Jurkat, Clone E6-1 (cell line): ENCODE results near the gene SELP.

Experiments used
- DNase-seq: peaks from one replicate; pipeline ENCODE4 v3.0.0-alpha.2; 2011; ENCODE audit warnings: low read depth, low spot score
- H3K4me3 ChIP-seq: 2 replicates; pipeline ENCODE4 v1.5.1; 2011; ENCODE audit warnings: mild to moderate bottlenecking, low read length, control low read depth, moderate library complexity

Gene SELP

GRCh38 chr1:169585181-169585580, 44.7 kb downstream of the SELP start:
- H3K4me3 ChIP-seq, result no peak overlapping the region
- DNase-seq, result no peak

GRCh38 chr1:169584483-169585144, 45.3 kb downstream of the SELP start:
- no peak for DNase-seq
- no peak overlapping the region for H3K4me3 ChIP-seq

DNA sequence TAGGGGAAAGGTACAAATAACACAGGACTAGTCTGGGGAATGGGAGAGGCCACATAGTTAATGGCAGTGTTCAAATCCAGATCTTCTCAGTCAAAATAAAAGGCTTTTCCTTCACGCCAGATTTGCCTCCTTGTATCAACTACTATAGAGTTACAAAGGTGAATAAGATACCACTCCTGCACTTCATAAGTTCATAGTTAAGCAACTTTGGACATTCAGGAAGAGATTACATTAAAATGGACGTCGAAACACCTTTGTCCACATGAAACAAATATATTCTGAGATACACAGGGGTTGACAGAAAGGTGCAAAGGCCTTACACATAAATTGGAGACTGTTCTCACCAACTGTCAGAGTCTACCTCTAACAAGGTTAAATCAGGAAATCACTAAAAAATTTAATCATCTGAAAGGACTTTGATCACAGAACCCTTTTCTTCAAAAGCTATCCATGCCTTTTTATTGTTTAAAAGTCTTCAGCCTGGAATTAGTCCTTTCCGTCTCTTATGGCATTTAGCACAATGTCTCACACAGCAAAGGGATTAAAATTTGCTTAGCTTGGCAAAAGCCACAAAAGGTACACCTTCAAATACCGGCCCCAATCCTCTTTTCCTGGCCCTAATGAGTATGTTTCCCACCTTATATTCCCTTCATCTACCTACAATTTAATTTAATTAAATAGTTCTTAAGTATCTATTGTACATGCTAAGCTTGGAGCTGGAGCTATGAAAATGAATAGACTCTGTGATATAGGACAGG, 51.8 kb downstream of the SELP start:
- no peak overlapping the region for H3K4me3 ChIP-seq
- no peak for DNase-seq

GRCh38 chr1:169576935-169577331, 53.0 kb downstream of the SELP start:
- H3K4me3 ChIP-seq, result no peak overlapping the region
- no peak for DNase-seq

DNA sequence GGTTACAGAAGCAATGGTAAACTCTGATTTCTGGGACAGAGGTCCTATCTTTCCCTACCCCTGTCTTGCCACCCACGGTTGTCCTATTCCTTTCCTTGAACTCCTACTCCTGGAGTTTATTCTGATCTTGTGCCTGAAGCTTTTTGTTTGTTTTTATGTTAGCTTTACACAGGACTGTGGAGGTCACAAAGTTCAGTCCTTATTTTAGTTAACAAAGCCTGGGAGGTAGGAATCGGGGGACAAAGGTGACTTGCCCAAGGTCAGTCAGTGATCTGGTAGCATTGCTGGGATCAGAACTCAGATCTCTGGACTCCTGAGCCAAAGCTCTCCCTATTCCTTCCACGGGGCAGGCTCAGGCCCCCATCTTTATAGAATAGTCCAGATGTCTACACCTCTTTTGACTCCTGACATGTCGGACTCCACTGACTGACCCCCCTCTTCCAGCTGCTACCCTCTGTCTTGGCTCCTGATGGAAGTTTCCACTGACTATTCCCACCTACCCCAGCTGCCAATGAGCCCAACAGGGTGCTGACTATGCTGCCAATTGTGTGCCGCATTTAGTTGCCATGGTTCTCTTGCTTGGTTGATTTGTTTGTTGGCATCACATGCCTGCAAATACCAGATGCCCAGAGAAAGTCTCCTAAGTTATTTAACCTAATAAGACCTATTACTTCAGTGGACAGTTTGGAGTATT, 53.5 kb downstream of the SELP start:
- no peak for DNase-seq
- no peak overlapping the region for H3K4me3 ChIP-seq

GRCh38 chr1:169574336-169574735, 55.6 kb downstream of the SELP start:
- no peak for DNase-seq
- no peak overlapping the region for H3K4me3 ChIP-seq

DNA sequence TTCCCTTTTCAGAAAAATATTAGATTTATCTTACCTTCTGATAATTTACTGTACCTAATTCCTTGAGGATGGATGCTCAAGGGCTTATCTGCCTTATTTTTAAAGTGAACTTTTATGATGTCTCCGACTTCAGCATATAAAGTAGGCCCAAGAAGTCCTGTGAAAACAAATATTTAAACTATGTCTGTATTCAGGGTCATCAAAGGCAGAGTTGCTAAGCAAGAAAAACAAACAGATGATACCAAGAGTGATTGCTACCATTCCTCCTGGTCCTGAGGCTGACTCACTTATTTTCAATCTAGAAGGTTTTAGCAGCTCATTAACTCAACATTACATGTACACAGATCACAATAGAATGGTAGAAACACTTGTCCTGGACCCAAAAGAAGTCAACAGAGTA, 57.7 kb downstream of the SELP start:
- no peak overlapping the region for H3K4me3 ChIP-seq
- no peak for DNase-seq

GRCh38 chr1:169571450-169571849, 58.5 kb downstream of the SELP start:
- H3K4me3 ChIP-seq, result no peak overlapping the region
- no peak for DNase-seq

- no peak for DNase-seq
These were observed 59.8 kb downstream of the SELP start for GRCh38 chr1:169570172-169570574.

DNA sequence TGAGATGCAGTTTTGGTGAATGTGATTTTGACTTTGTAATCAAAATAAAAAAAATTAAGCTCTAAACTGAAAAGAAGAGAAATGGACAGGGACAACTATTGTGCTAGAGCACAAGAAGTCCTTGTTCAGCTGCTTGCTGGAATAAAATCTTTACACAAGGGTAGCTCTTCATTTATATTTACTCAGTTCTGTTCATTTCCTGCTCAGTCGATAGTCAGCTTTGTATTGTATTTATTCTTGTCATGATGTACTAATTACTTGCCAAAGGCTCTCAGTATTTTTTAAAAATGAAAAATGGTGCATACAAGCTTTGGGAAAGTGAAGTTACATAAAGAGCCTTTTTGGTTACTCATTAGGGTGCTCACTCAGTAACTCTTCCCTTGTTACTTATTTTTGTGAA, 61.4 kb downstream of the SELP start:
- no peak for DNase-seq
- no peak overlapping the region for H3K4me3 ChIP-seq

More at GRCh38 chr1:169570172-169570574, 59.8 kb downstream of the SELP start:
- no peak overlapping the region for H3K4me3 ChIP-seq

- H3K4me3 ChIP-seq, result no peak overlapping the region
- DNase-seq, result no peak
These were observed 64.3 kb downstream of the SELP start for GRCh38 chr1:169565335-169566271.

- no peak overlapping the region for H3K4me3 ChIP-seq
- DNase-seq, result no peak
These were observed 66.3 kb downstream of the SELP start for GRCh38 chr1:169563650-169564049.

DNA sequence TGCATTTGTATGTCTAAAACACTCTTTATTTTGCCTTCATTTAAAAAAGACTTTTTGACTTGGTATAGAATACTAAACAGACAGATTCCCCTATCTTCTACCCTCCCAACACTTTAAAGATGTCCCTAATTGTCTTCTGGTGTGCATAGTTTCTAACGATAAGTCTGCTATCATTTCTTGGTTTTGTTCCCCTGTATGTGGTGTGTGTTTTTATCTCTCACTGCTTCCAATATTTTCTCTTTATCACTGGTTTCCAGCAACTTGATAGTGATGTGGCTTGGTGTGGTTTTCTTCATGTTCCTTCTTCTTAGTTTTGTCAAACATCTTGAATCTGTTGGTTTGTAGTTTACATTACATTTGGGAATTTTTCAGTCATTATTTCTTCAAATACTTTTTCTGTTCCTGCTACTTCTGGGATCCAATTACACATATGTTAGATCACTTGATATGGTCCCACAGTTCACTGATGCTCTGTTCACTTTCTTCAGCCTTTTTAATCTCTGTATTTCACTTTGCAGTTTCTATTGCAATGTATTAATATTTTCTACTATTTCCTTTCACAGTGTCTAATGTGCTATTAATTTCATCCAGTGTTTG, 66.8 kb downstream of the SELP start:
- no peak overlapping the region for H3K4me3 ChIP-seq
- no peak for DNase-seq

DNA sequence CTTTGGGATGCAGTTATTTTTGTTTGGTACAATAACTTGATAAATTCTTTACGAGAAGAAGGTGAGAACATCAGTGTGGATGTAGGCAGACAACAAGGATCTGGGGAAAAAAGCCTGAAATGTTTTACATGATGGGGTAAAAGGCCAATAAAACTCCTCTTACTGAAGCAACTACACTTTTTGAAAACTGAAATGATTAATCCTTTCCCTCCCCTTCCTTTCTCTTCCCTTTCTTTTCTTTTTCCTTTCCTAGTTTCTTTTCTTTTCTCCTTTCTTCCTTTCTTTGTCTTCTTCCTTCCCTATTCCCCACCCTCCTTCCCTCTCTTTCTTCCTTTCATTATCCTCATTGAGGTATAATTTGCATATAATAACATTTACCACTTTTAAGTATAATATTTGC, 68.2 kb downstream of the SELP start:
- no peak for DNase-seq
- H3K4me3 ChIP-seq, result no peak overlapping the region

- no peak for DNase-seq
- H3K4me3 ChIP-seq, result no peak overlapping the region
These were observed 72.8 kb downstream of the SELP start for GRCh38 chr1:169557131-169557530.

DNA sequence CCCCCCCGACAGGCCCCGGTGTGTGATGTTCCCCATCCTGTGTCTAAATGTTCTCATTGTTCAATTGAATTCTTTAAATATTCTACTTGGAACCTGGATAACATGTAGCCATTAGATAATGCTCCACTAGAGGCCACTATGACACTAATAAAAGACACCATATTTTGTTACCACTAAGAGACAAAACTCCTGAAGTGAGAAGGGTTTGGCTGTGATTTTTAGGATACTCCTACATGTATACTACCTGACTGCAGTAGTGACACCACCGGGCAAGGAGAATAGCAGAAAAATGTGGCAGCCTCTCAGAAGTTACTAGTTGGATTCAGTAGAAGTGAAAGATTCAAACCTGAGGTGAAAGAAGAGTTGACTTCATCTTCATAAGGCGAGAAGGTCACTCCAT, 79.6 kb downstream of the SELP start:
- no peak overlapping the region for H3K4me3 ChIP-seq
- peak; percentile 59 for DNase-seq

- no peak overlapping the region for H3K4me3 ChIP-seq
- no peak for DNase-seq
These were observed 81.6 kb downstream of the SELP start for GRCh38 chr1:169548282-169548681.

DNA sequence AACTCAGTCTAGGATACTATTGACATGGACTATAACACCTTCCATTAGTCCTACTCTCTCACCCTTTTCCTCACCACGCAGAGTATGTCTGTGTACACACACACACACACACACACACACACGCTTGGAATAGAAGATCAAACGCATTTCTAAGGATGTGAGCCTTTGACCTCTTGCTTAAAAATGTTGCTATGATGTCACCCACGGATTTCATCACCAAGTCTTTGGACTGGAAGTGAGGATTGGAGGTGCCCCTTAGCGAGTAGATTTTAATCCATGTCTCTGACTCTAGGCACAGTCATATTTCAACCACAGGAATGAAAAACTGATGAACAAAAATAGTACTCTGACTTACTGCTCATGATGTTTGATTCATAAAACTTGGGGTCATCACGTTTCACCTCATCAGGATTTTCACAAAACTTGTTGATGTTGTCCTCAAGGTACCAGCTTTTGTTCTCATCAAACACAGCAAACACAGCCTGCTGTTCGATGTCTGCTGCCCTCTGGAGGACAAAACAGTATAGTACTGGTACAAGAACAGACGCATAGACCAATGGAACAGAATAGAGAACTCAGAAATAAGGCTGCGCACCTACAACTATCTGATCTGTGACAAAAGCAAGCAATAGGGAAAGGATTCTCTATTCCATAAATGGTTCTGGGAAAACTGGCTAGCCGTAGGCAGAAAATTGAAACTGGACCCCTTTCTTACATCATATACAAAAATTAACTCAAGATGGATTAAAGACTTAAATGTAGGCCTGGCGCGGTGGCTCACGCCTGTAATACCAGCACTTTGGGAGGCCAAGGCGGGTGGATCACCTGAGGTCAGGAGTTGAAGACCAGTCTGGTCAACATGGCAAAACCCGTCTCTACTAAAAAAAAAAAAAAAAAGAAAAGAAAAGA, 83.6 kb downstream of the SELP start:
- no peak overlapping the region for H3K4me3 ChIP-seq
- peak; percentile 76 for DNase-seq
